ENCODE measurements around the gene CNOT10.

GRCh38 chr3:32757618-32758374 lies 72.8 kb downstream of the CNOT10 start:
- TF ChIP-seq, protein P1, sequence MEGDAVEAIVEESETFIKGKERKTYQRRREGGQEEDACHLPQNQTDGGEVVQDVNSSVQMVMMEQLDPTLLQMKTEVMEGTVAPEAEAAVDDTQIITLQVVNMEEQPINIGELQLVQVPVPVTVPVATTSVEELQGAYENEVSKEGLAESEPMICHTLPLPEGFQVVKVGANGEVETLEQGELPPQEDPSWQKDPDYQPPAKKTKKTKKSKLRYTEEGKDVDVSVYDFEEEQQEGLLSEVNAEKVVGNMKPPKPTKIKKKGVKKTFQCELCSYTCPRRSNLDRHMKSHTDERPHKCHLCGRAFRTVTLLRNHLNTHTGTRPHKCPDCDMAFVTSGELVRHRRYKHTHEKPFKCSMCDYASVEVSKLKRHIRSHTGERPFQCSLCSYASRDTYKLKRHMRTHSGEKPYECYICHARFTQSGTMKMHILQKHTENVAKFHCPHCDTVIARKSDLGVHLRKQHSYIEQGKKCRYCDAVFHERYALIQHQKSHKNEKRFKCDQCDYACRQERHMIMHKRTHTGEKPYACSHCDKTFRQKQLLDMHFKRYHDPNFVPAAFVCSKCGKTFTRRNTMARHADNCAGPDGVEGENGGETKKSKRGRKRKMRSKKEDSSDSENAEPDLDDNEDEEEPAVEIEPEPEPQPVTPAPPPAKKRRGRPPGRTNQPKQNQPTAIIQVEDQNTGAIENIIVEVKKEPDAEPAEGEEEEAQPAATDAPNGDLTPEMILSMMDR (IDR thresholded peaks at IDR 0.05) = no peak
- no peak for TF ChIP-seq POLR2A (IDR thresholded peaks at IDR 0.05)

All from esophagus squamous epithelium (tissue), 4 donors.